H1 (cell line): ENCODE results near the gene EPHB6.

Experiments used
- CTCF ChIP-seq, 3 experiments: IDR thresholded peaks; 1 replicate in 2 of 3; 2 replicates in 1 of 3; pipeline versions ENCODE4 v1.5.1 to v1.6.1; 2011; ENCODE audit warnings: low read length in 3 of 3, mild to moderate bottlenecking in 3 of 3, inconsistent platforms in 2 of 3, low read depth in 1 of 3, moderate library complexity in 1 of 3; ENCODE audit not compliant: insufficient read depth in 1 of 3; ENCODE audit errors: control extremely low read depth in 1 of 3
- EGR1 ChIP-seq: IDR thresholded peaks from 2 replicates; pipeline ENCODE4 v1.6.1; 2011; ENCODE audit warnings: low read depth, low read length, borderline replicate concordance
- GABPA ChIP-seq: IDR thresholded peaks from 2 replicates; pipeline ENCODE4 v1.6.1; 2011; ENCODE audit warnings: mild to moderate bottlenecking, low read length, moderate library complexity, borderline replicate concordance; ENCODE audit not compliant: insufficient read depth

- TF ChIP-seq EGR1, result no peak
- no peak for TF ChIP-seq GABPA
- peak in 2 of 3 experiments; percentile 60 to 68; a peak in 3 of 4 replicates for TF ChIP-seq CTCF (IDR thresholded peaks at IDR 0.05; ENCODE audit: control extremely low read depth in 1 of 3, insufficient read depth in 1 of 3, low read depth in 1 of 3, low read length in 3 of 3)
Observed at GRCh38 chr7:142811154-142811737, 43.6 kb upstream of the EPHB6 start.
